T47D (cell line): ENCODE measurements around the gene SSH2.

Source experiments
- DNase-seq, 2 experiments: peaks; one replicate each; pipeline versions ENCODE4 v3.0.0 to v3.0.0-alpha.2; 2011 to 2012; ENCODE audit warnings: low read depth in 1 of 2, low spot score in 1 of 2
- JUND ChIP-seq: IDR thresholded peaks from 2 replicates; pipeline ENCODE4 v1.6.1; 2012; ENCODE audit warnings: low read depth
- in situ Hi-C: cut with HindIII; loops from 2 replicates; pipeline ENCODE4 v1.10.0; 2016; ENCODE audit warnings: low sequenced_read_pairs, low pct_unique_long_range_greater_than_20kb

SSH2 gene

DNA sequence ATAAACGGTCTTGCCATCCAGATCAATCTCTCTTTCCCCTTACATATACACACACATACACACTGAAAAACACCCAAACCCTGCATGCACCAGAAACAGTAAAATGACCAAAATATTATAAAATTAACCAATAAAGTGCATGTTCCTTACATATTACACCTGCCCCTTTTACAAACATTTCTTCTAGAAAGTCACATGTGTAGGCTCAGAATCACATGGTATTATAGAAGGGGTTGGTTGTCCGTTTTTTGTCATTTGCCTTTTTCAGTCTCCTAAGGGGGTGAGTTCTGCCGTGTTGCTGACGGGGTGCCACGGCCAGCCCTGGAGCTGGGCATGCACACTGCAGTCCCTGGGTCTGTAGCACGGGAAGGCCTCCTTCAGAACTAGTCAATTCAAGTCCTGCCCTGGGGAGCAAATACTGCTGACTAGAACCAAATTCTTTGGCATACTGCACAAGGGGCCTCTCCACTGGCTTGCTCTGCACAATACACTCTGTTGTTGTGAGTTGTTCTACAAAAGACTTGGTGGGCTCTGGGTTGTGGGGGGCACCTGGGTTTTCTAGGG, 299.3 kb downstream of the SSH2 start:
- DNase-seq = no peak
- TF ChIP-seq JUND = no peak
- in situ Hi-C loops = no loop called here

DNA sequence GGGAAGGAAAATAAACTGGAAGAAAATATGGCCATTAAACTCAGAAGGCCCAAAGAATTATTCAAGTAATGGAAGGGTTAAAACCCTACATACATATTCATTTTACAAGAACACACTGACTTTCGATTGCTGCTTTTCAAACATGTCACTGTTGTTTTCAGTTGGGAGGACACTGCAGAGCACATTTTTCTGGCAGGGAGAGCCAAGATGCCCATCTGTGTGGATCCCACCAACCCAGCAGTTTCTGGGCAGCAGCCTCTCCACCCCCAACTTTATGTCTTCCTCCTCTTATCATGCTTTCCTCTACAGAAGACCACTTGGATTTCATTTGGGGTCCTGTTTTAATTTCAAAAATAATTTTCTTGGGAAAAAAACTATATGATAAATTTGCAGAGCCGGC, 300.2 kb downstream of the SSH2 start:
- no peak for TF ChIP-seq JUND
- no peak for DNase-seq
- in situ Hi-C loops = no loop called here

- in situ Hi-C loops = no loop called here
- no peak for TF ChIP-seq JUND
- DNase-seq = no peak
Measured at GRCh38 chr17:29628644-29629043, 301.4 kb downstream of the SSH2 start.

GRCh38 chr17:29627951-29628350, 302.1 kb downstream of the SSH2 start:
- no peak for DNase-seq
- in situ Hi-C loops = no loop called here
- no peak for TF ChIP-seq JUND

DNA sequence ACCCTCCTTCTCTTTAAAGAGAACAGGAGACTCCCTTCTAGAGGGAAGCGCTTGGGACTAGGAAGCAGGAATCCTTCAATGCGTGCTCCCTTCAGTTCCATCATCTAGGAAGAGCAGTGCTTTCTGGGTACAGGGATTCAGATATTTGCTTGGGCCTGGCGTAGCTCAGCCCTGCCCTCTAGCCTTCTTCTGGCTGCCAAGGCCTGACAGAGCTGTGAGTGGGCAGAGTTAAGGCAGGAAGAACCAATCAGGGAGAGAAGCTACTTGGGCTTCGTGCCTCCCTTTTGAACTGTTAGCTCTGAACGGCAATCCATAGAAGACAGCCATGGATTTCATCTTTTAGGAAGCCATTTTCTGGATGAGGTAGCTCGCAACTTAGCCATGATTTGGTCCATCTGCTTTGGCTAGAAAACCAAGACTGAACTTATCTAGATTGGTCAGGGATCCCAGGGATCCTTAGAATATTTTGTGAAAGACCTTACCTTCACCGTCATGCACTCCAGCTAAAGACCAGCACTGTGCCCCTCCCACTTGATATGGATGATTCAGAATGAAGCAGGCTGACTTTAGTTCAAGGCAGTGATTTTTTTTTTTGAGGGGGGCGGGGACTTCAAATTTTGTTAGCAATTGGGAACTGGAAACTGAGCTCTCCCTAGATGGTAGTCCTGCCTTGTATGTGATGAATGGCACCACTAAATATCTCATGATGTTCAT, 304.8 kb downstream of the SSH2 start:
- peak in 1 of 2 experiments; percentile 47 for DNase-seq
- no peak for TF ChIP-seq JUND
- in situ Hi-C loops = no loop called here

DNA sequence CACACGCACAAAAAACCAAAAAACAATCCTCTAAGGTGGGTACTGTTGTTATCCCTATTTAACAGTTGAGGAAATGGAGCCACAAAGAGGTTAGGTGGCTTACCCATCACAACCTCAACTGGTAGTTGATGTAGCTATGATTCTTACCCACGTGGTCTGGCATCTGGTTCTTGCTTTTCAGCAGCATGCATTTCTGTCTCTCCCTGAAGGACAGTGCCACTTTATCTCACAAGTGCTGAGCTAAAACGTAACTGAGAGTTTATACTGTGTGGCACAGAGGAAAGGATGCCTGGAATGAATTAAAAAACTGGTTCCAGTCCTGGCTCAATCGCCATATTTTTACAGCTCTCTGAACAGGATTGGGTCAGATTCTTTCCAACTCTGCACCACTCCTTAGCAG, 305.4 kb downstream of the SSH2 start:
- DNase-seq = no peak
- no peak for TF ChIP-seq JUND
- in situ Hi-C loops = no loop called here

- DNase-seq = no peak
- no peak for TF ChIP-seq JUND
- in situ Hi-C loops = no loop called here
Measured at GRCh38 chr17:29623283-29623647, 306.8 kb downstream of the SSH2 start.

- no peak for TF ChIP-seq JUND
- in situ Hi-C loops = no loop called here
- DNase-seq = no peak
Measured at GRCh38 chr17:29622337-29623282, 307.4 kb downstream of the SSH2 start, which contains the start of gene CORO6. Gene CORO6, minus strand, starts transcription at chr17:29622912. Its CDS starts 1,491 bp downstream, at chr17:29621421.

- in situ Hi-C loops = no loop called here
- TF ChIP-seq JUND = no peak
- no peak for DNase-seq
Measured at GRCh38 chr17:29621751-29622194, 308.3 kb downstream of the SSH2 start.

DNA sequence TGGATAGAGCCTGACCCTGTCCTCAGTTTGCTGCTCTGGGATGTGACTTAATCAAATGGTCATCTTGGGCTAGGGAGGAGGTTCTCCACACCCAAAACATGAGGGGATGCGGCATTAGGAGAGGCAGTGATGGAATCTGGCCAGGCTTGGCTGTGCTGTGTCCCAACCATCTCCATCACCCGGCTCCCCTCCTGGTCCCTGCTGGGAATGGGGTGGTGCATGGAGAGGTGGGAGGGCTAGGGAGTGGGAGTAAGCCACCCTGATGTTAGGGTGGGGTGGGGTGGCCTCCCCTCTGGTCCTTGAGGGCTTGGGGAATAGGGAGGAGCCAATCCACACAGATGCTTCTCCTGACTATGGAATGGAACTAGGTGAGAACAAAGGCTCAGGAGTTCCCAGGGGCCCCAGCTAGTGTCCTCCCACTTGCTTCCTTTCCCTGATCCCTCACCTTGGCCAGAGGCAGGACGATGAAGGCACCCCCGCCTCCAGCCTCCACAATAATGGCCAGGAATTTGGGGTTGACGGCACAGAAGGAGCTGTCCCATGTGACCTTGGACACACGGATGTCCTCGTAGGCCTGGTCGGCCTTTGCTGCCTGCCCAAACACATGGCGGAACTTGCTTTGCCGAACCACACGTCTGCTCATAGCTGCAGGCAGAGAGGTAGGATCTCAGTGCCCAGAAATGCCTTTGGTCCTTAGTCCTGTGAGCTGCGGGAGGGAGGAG, 309.1 kb downstream of the SSH2 start:
- in situ Hi-C loops = no loop called here
- DNase-seq = no peak
- TF ChIP-seq JUND = no peak

- no peak for TF ChIP-seq JUND
- no peak for DNase-seq
- in situ Hi-C loops = no loop called here
Measured at GRCh38 chr17:29620271-29620670, 309.8 kb downstream of the SSH2 start.

DNA sequence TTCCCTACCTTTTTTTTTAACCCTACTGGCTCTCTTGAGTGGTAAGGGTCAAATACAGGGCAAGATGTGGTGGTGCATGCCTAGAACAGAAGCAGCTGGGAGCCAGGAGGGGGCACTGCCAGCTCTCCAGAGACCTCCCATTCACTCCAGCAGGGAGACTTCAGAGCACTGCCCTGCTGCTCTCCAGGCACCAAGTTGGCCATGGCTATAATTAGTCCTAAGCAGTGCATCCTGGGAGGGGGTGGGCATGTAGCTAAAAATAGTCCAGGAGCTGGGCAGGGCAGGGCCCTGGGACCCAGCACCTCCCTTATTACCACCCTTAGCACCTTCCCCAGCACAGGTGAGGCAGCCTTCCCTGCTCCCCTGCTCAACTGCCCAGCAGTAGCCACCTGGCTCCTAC, 310.8 kb downstream of the SSH2 start:
- TF ChIP-seq JUND = no peak
- in situ Hi-C loops = no loop called here
- peak in 1 of 2 experiments; percentile 43 for DNase-seq
